ENCODE measurements around the gene LRAT. TPM values are rescaled to one million over a fixed set of nuclear protein-coding genes. Genes with fewer than 3 reads are reported as not detected.
"Not testable (repeated sequence)": the region's sequence is repeated elsewhere in the genome, so short reads cannot be mapped to it uniquely, and the experiment has no call there.

Gene LRAT
- total RNA-seq, 1 donor from 2014 or later = 12.4 TPM

DNA sequence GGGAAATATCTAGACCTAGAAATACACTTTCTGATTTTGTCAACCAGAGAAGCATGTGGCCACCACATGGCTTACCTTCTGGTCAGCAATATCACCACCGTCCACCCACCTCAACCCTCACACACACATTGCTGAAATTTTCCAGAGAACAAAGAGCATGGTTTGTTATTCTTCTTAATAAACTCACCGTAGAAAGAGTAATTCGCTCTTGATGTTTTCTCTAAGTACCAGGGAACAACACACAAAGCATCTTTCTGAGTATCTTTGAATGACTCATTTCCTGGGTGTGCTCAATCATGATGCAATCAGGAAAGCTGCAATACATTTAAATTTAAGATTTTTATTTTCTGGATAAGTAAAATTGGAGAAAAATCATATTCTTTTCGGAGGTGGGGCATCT is 24.7 kb upstream of the LRAT start:
- DNase-seq (ENCODE audit: low read depth) = peak; percentile 88

DNA sequence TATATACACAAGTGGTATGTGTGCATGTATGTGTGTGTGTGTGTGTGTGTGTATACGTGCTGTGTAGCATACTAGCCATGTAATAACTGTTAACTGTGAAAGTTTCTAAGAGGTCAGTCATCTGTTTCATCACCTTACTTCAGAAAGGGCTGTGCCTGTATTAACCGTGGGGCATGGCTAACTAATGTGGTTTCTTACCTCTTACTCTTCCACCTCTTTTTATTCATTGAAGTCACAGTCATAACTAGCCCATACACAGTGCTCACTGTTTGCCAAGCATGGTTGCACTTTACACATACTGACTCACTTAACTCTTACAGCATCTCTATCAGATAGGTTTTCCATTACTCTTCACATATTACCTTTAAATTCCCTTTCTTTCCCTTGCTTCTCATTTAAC is 23.7 kb upstream of the LRAT start:
- DNase-seq (ENCODE audit: low read depth) = peak; percentile 98
- TF ChIP-seq, protein P1, sequence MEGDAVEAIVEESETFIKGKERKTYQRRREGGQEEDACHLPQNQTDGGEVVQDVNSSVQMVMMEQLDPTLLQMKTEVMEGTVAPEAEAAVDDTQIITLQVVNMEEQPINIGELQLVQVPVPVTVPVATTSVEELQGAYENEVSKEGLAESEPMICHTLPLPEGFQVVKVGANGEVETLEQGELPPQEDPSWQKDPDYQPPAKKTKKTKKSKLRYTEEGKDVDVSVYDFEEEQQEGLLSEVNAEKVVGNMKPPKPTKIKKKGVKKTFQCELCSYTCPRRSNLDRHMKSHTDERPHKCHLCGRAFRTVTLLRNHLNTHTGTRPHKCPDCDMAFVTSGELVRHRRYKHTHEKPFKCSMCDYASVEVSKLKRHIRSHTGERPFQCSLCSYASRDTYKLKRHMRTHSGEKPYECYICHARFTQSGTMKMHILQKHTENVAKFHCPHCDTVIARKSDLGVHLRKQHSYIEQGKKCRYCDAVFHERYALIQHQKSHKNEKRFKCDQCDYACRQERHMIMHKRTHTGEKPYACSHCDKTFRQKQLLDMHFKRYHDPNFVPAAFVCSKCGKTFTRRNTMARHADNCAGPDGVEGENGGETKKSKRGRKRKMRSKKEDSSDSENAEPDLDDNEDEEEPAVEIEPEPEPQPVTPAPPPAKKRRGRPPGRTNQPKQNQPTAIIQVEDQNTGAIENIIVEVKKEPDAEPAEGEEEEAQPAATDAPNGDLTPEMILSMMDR (IDR thresholded peaks at IDR 0.05; ENCODE audit: insufficient read depth, low read length, severe bottlenecking) = no peak
- FAIRE-seq = no peak
- no peaks in the 10 kb centered on the region for H3K27me3 ChIP-seq (ENCODE audit: control insufficient read depth, insufficient read depth, low read length)
- no peak overlapping the region for H3K4me3 ChIP-seq (ENCODE audit: low read depth, low read length)
- no peaks in the 10 kb centered on the region for H3K36me3 ChIP-seq (ENCODE audit: control insufficient read depth, insufficient read depth, low read length)

More for the DNA sequence above, 24.7 kb upstream of the LRAT start:
- Histone ChIP-seq H3K36me3 (ENCODE audit: control insufficient read depth, insufficient read depth, low read length) (no peaks in the 10 kb centered on the region), H3K4me3 (ENCODE audit: low read depth, low read length) (no peak overlapping the region), H3K27me3 (ENCODE audit: control insufficient read depth, insufficient read depth, low read length) (no peaks in the 10 kb centered on the region)
- FAIRE-seq = no peak
- TF ChIP-seq, protein P1 (IDR thresholded peaks at IDR 0.05; ENCODE audit: insufficient read depth, low read length, severe bottlenecking) = no peak

DNA sequence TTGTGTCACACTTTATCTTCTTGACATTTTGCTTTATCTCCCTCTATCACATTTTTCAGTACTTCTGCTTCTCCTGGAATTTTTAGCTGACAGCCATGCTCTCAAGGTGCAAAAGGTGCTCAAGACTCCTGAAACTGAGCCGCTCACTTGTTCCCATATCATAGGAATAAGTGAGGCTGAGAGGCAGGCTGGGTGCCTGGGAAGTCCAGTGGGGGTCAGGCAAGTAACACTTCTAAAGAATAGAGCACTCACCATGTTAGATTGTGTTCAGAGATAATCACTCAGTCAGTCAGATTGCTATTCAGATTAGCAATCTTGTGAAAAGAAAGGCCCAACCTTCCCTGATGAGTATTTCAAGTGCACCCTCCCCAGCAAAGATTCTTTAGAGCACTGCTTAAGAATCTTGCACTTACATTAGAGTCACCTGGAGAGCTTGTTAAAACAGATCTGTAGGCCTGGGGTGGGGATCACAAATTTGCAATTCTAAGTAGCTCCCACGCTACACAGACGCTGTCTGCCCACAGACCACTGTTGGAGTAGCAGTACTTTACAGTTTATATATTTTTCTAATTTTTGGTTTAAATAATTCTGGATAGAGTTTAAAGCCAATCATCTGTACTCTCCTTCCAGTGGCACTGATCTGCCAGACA is 23.1 kb upstream of the LRAT start:
- FAIRE-seq (no peak), DNase-seq (ENCODE audit: low read depth) (peak; percentile 21)
- H3K4me3 ChIP-seq (ENCODE audit: low read depth, low read length) = no peak overlapping the region
- no peaks in the 10 kb centered on the region for H3K36me3 ChIP-seq (ENCODE audit: control insufficient read depth, insufficient read depth, low read length)
- H3K27me3 ChIP-seq (ENCODE audit: control insufficient read depth, insufficient read depth, low read length) = no peaks in the 10 kb centered on the region
- TF ChIP-seq, protein P1 (IDR thresholded peaks at IDR 0.05; ENCODE audit: insufficient read depth, low read length, severe bottlenecking) = no peak

DNA sequence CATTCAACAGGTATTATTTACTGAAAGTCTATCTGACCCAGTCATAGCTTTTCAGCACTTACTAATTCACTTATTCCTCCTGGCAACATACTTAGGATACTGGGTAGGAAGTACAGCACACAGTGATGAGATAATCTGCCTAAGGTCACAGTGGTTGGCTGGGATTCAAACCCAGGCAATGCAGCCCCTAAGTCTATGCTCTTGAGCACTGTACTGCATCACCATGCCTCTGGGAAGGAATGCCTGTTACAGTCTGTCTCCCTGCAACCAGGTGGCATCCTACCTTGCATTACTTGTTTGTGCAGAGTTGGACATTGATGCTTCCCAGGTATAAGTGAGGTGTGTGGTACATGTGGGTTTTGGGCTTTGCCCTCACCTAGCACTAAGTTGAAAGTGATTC is 21.5 kb upstream of the LRAT start:
- Histone ChIP-seq H3K36me3 (ENCODE audit: control insufficient read depth, insufficient read depth, low read length) (no peaks in the 10 kb centered on the region), H3K27me3 (ENCODE audit: control insufficient read depth, insufficient read depth, low read length) (no peaks in the 10 kb centered on the region), H3K4me3 (ENCODE audit: low read depth, low read length) (no peak overlapping the region)
- TF ChIP-seq, protein P1 (IDR thresholded peaks at IDR 0.05; ENCODE audit: insufficient read depth, low read length, severe bottlenecking) = no peak
- DNase-seq (ENCODE audit: low read depth) = peak; percentile 83
- FAIRE-seq = no peak

DNA sequence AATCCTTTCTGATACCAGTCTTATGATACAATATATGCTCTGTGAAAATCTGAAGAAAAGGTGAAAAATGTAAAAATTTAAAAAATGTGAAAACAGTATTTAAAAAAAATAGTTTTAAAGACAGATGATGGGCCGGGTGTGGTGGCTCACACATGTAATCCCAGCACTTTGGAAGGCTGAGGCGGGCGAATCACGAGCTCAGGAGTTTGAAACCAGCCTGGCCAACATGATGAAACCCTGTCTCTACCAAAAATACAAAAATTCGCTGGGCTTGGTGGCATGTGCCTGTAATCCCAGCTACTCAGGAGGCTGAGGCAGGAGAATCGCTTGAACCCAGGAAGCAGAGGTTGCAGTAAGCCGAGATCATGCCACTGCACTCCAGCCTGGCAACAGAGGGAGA is 20.2 kb upstream of the LRAT start:
- not testable (repeated sequence) for DNase-seq (ENCODE audit: low read depth); H3K4me3 ChIP-seq (ENCODE audit: low read depth, low read length); H3K36me3 ChIP-seq (ENCODE audit: control insufficient read depth, insufficient read depth, low read length); FAIRE-seq; H3K27me3 ChIP-seq (ENCODE audit: control insufficient read depth, insufficient read depth, low read length)

DNA sequence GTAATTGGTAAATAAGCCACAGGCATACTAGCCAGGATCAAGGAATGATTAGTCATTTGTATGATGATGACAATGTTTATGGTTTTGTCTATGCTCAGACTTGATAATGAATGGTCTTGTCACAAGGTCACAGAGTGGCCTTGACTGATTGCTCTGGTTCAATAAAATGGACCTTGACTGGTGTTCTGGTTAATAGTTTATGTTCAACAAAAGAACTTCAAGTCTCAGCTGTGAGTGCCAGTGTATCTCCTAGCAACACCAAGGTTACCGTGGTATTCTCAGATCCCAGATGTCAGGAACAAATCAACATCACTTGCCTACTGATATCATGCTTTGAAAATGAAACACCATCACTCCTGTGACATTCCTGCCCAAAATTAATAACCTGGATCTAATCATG is 16.3 kb upstream of the LRAT start:
- FAIRE-seq (no peak), DNase-seq (ENCODE audit: low read depth) (peak; percentile 42)
- H3K36me3 ChIP-seq (ENCODE audit: control insufficient read depth, insufficient read depth, low read length) = no peaks in the 10 kb centered on the region
- no peaks in the 10 kb centered on the region for H3K27me3 ChIP-seq (ENCODE audit: control insufficient read depth, insufficient read depth, low read length)
- no peak overlapping the region for H3K4me3 ChIP-seq (ENCODE audit: low read depth, low read length)
- TF ChIP-seq, protein P1 (IDR thresholded peaks at IDR 0.05; ENCODE audit: insufficient read depth, low read length, severe bottlenecking) = no peak
